ENCODE data around the gene LIN7A. TPM values are rescaled to one million over a fixed set of nuclear protein-coding genes. Genes with fewer than 3 reads are reported as not detected.

Gene LIN7A
- total RNA-seq, 2 donors from 2014 or later: 0.41 to 5.8 TPM

- TF ChIP-seq CTCF (IDR thresholded peaks at IDR 0.05): no peak
- no peak for ATAC-seq (ENCODE audit: insufficient number of reproducible peaks, low FRiP score, low read depth)
- H3K36me3 ChIP-seq: no peaks in the 10 kb centered on the region
- no peaks in the 10 kb centered on the region for H3K4me1 ChIP-seq (ENCODE audit: control insufficient read depth in 1 of 2, low read depth in 2 of 2)
- H3K4me3 ChIP-seq: no peak overlapping the region
- DNase-seq (ENCODE audit: low spot score): no peak
- no peaks in the 10 kb centered on the region for H3K9me3 ChIP-seq
- H3K27me3 ChIP-seq (replicated peaks; ENCODE audit: insufficient read depth): no peaks in the 10 kb centered on the region
- H3K27ac ChIP-seq: no peak overlapping the region
Observed at GRCh38 chr12:80872053-80872452, 65.7 kb downstream of the LIN7A start.

- Histone ChIP-seq H3K27ac (no peak overlapping the region), H3K4me1 (ENCODE audit: control insufficient read depth in 1 of 2, low read depth in 2 of 2) (no peaks in the 10 kb centered on the region), H3K36me3 (no peaks in the 10 kb centered on the region), H3K4me3 (no peak overlapping the region), H3K27me3 (replicated peaks; ENCODE audit: insufficient read depth) (no peaks in the 10 kb centered on the region), H3K9me3 (no peaks in the 10 kb centered on the region)
- ATAC-seq (ENCODE audit: insufficient number of reproducible peaks, low FRiP score, low read depth) (no peak), DNase-seq (ENCODE audit: low spot score) (no peak)
- TF ChIP-seq CTCF (IDR thresholded peaks at IDR 0.05): no peak
Observed at GRCh38 chr12:80869264-80869663, 68.5 kb downstream of the LIN7A start.

DNA sequence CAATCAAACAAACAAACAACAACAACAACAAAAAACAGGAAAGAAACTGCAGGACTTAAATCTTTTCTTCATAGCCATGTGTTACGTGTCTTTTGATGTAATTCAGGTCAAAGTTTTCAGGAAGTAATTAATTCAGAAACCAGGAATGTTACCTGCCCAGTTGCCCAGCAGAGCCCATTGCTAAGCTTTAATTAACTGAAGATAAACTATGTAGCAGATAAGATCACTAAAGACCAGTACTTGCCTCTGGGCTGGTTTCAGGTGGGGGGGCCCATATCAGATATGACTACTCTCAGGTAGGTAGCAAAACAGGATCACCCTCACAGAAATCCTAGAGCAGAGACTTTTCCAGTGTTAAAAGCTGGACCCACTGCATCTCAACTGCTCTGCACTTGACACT, 69.2 kb downstream of the LIN7A start:
- Histone ChIP-seq H3K27ac (no peak overlapping the region), H3K9me3 (no peaks in the 10 kb centered on the region), H3K36me3 (no peaks in the 10 kb centered on the region), H3K4me1 (ENCODE audit: control insufficient read depth in 1 of 2, low read depth in 2 of 2) (no peaks in the 10 kb centered on the region), H3K4me3 (no peak overlapping the region), H3K27me3 (replicated peaks; ENCODE audit: insufficient read depth) (no peaks in the 10 kb centered on the region)
- TF ChIP-seq CTCF (IDR thresholded peaks at IDR 0.05): no peak
- no peak for DNase-seq (ENCODE audit: low spot score)
- no peak for ATAC-seq (ENCODE audit: insufficient number of reproducible peaks, low FRiP score, low read depth)

DNA sequence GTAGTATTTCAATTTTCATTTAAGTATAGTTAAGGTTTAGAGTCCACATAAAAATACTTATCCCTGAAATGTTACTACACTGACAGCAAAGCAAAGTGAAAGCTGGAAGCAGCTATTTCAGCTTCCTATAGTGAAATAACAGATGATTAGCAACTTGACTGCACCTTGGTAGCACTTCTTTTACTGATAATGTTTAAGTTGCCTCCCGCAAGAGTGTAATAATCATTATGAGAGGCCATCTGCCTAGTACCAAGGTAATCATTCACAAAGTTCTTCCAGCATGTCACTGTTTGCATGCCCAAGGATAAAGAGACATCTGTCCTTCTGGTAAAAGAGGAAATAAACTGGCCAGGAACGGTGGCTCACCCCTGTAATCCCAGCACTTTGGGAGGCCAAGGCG, 69.8 kb downstream of the LIN7A start:
- TF ChIP-seq CTCF (IDR thresholded peaks at IDR 0.05): no peak
- ATAC-seq (ENCODE audit: insufficient number of reproducible peaks, low FRiP score, low read depth): no peak
- Histone ChIP-seq H3K4me3 (no peak overlapping the region), H3K27ac (no peak overlapping the region), H3K4me1 (ENCODE audit: control insufficient read depth in 1 of 2, low read depth in 2 of 2) (no peaks in the 10 kb centered on the region), H3K36me3 (no peaks in the 10 kb centered on the region), H3K9me3 (no peaks in the 10 kb centered on the region), H3K27me3 (replicated peaks; ENCODE audit: insufficient read depth) (no peaks in the 10 kb centered on the region)
- DNase-seq (ENCODE audit: low spot score): no peak

DNA sequence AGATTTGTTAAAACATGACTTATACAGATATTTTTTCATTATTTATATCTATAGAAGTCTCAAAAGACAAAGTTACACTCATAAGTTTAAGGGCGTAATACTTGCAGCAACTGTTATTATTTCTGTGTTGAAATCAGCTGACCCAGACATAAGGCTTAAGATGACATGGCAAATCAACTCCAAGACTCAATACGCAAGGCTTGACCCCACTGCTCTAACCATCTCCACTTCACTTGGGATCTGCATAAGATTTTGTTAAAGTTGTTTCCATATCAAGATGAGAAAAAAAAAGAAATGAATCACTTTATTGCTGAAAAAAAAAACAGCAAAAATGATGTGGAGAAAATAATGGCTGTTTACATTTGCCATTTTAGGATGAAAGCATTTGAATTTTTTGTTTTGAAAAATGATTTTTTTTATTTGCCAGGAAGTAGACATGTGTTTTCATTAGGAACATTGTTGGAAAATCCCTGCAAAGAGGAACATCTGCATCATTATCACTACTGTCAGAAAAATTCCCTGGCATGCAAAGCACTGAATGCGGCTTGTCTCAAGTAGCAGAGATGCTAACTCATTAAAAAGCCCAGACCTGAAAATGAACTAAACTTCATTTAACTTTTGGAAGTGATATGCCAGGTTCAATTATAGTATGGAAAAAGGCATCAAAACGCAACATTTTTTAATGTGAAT, 73.5 kb downstream of the LIN7A start:
- Histone ChIP-seq H3K9me3 (no peaks in the 10 kb centered on the region), H3K27ac (no peak overlapping the region), H3K36me3 (no peaks in the 10 kb centered on the region), H3K4me3 (no peak overlapping the region), H3K4me1 (ENCODE audit: control insufficient read depth in 1 of 2, low read depth in 2 of 2) (no peaks in the 10 kb centered on the region), H3K27me3 (replicated peaks; ENCODE audit: insufficient read depth) (no peaks in the 10 kb centered on the region)
- TF ChIP-seq CTCF (IDR thresholded peaks at IDR 0.05): no peak
- DNase-seq (ENCODE audit: low spot score) (no peak), ATAC-seq (ENCODE audit: insufficient number of reproducible peaks, low FRiP score, low read depth) (no peak)

Data from thoracic aorta (tissue), 2 donors.